Endothelial cell of umbilical vein (primary cell): ENCODE results near the gene KARS1. TPM values are rescaled to one million over a fixed set of nuclear protein-coding genes. Genes with fewer than 3 reads are reported as not detected.

Experiments used
- BruUV-seq: library from RNA; stranded (reverse); fragments of 400-500 nt; replicated peaks from 2 replicates; lab custom pipeline; 2021; lab: Mats Ljungman, UMichigan
- CTCF ChIA-PET: fragments of 300-600, 350-600 bp; sonication (Branson Sonifier 250); formaldehyde crosslinking; loops from one replicate; lab custom pipeline; 2021; ENCODE audit warnings: antibody characterized with exemption, inconsistent platforms; lab: Charles Lee
- POLR2A ChIA-PET: fragments of 300-600, 350-600 bp; sonication (Branson Sonifier 250); formaldehyde crosslinking; loops from one replicate; lab custom pipeline; 2021; ENCODE audit warnings: antibody characterized with exemption, inconsistent platforms; lab: Charles Lee
- DNase-seq: peaks from one replicate; pipeline ENCODE4 v3.0.0-alpha.2; 2011; ENCODE audit warnings: low read depth, low spot score
- FAIRE-seq: peaks from 2 replicates; lab custom pipeline; 2011; peaks lifted over from hg19 to GRCh38; lab: Jason Lieb, UNC
- H2AFZ ChIP-seq: 2 replicates; pipeline ENCODE4 v1.6.0; 2012; ENCODE audit warnings: low read depth, low read length, control low read depth, inconsistent platforms
- H3K27ac ChIP-seq: 2 replicates; pipeline ENCODE4 v1.5.1; 2011; ENCODE audit warnings: low read depth, mild to moderate bottlenecking, control low read depth, low read length, moderate library complexity; ENCODE audit not compliant: insufficient read depth
- H3K27me3 ChIP-seq, 2 experiments: 2 replicates each; pipeline versions ENCODE4 v1.6.0 to v1.6.1; 2011; ENCODE audit warnings: low read length in 2 of 2, mixed read lengths in 1 of 2; ENCODE audit not compliant: control insufficient read depth in 2 of 2, insufficient read depth in 2 of 2
- H3K36me3 ChIP-seq, 2 experiments: 2 replicates in 1 of 2; 3 replicates in 1 of 2; pipeline ENCODE4 v1.5.1; 2011; ENCODE audit warnings: low read length in 2 of 2, mild to moderate bottlenecking in 1 of 2, moderate library complexity in 1 of 2; ENCODE audit not compliant: control insufficient read depth in 2 of 2, insufficient read depth in 2 of 2; ENCODE audit errors: extremely low read depth in 1 of 2
- H3K4me1 ChIP-seq: 3 replicates; pipeline ENCODE4 v1.5.1; 2011; ENCODE audit warnings: mild to moderate bottlenecking, low read length; ENCODE audit not compliant: control insufficient read depth, insufficient read depth; ENCODE audit errors: extremely low read depth
- H3K4me2 ChIP-seq: 2 replicates; pipeline ENCODE4 v1.6.1; 2011; ENCODE audit warnings: low read length, control low read depth, mixed read lengths; ENCODE audit not compliant: insufficient read depth
- H3K4me3 ChIP-seq, 3 experiments: fragments of 200-600 bp in 1 of 3; sonication (generic), shearing (Covaris generic) in 1 of 3; replicated peaks in 1 of 3; 2 replicates each; pipeline ENCODE4 v1.5.1; 2011 to 2016; ENCODE audit warnings: control low read depth in 3 of 3, low read length in 3 of 3, mild to moderate bottlenecking in 2 of 3, inconsistent platforms in 1 of 3, low read depth in 1 of 3, moderate library complexity in 1 of 3; ENCODE audit not compliant: insufficient read depth in 1 of 3
- H3K79me2 ChIP-seq: 2 replicates; pipeline ENCODE4 v1.6.0; 2012; ENCODE audit warnings: low read length, inconsistent platforms; ENCODE audit not compliant: control insufficient read depth, insufficient read depth
- H3K9ac ChIP-seq: replicated peaks from 2 replicates; pipeline ENCODE3; 2011; ENCODE audit warnings: low read length, control low read depth; ENCODE audit not compliant: insufficient read depth; ENCODE audit errors: extremely low read depth
- H3K9me1 ChIP-seq: replicated peaks from 3 replicates; pipeline ENCODE4 v1.6.0; 2011; ENCODE audit warnings: mild to moderate bottlenecking, low read length; ENCODE audit not compliant: control insufficient read depth, insufficient read depth; ENCODE audit errors: extremely low read depth
- H3K9me3 ChIP-seq: replicated peaks from 2 replicates; pipeline ENCODE4 v1.5.1; 2012; ENCODE audit warnings: low read length, inconsistent platforms; ENCODE audit not compliant: control insufficient read depth, insufficient read depth
- H4K20me1 ChIP-seq: replicated peaks from 2 replicates; pipeline ENCODE3; 2011; ENCODE audit warnings: mild to moderate bottlenecking, low read length; ENCODE audit not compliant: control insufficient read depth, insufficient read depth; ENCODE audit errors: extremely low read depth
- CTCF ChIP-seq, 2 donors: IDR thresholded peaks; 1 replicate in 1 of 2; 2 replicates in 1 of 2; pipeline ENCODE4 v1.5.1; 2011; ENCODE audit warnings: low read length in 2 of 2, mild to moderate bottlenecking in 2 of 2, moderate library complexity in 2 of 2, control low read depth in 1 of 2, inconsistent platforms in 1 of 2, low read depth in 1 of 2; ENCODE audit not compliant: insufficient read depth in 1 of 2; ENCODE audit errors: extremely low read depth in 1 of 2
- EZH2 ChIP-seq: IDR thresholded peaks from 2 replicates; pipeline ENCODE4 v1.6.1; 2012; ENCODE audit warnings: borderline replicate concordance, low read depth, mild to moderate bottlenecking, moderate library complexity, low read length, inconsistent platforms; ENCODE audit not compliant: severe bottlenecking
- FOS ChIP-seq: IDR thresholded peaks from 2 replicates; pipeline ENCODE4 v1.6.1; 2011; ENCODE audit warnings: mild to moderate bottlenecking, low read length, moderate library complexity, borderline replicate concordance; ENCODE audit not compliant: insufficient read depth
- GATA2 ChIP-seq: IDR thresholded peaks from 2 replicates; pipeline ENCODE4 v1.7.0; 2011; ENCODE audit warnings: low read depth, mild to moderate bottlenecking, moderate library complexity, mixed read lengths, low read length; ENCODE audit not compliant: insufficient read length, insufficient read depth
- JUN ChIP-seq: IDR thresholded peaks from 2 replicates; pipeline ENCODE4 v1.6.1; 2011; ENCODE audit warnings: borderline replicate concordance, low read depth; ENCODE audit not compliant: insufficient read length, insufficient read depth
- MYC ChIP-seq: IDR thresholded peaks from one replicate; pipeline ENCODE4 v1.6.1; 2011; ENCODE audit warnings: mild to moderate bottlenecking, low read depth, low read length
- POLR2A ChIP-seq: IDR thresholded peaks from 2 replicates; pipeline ENCODE4 v1.6.1; 2012; ENCODE audit warnings: low read depth, mild to moderate bottlenecking, control low read depth, low read length
- POLR2AphosphoS5 ChIP-seq: IDR thresholded peaks from 2 replicates; pipeline ENCODE4 v1.6.1; 2012; ENCODE audit warnings: low read depth, mild to moderate bottlenecking, control low read depth, low read length, moderate library complexity; ENCODE audit not compliant: insufficient read depth
- dilution Hi-C: fragments of 300-500 bp; cut with MboI; formaldehyde crosslinking; loops from one replicate; pipeline ENCODE4 v1.15.0; 2019; ENCODE audit warnings: low sequenced_read_pairs; ENCODE audit not compliant: extremely low pct_ligation_motif_present
- intact Hi-C: fragments of 100-400 bp; cut with micrococcal nuclease; formaldehyde crosslinking; loops from one replicate; pipeline ENCODE4 v1.10.0; 2022
- polyA plus RNA-seq, 4 experiments: library from polyadenylated mRNA; depleted of rRNA in 3 of 4; stranded (reverse) in 3 of 4; unstranded in 1 of 4; fragments of >200 nt; gene quantifications; 2 replicates each; pipeline versions ENCODE4 v1.2.1 to v1.2.3, GENCODE V29; 2011 to 2012; ENCODE audit warnings: missing spikeins in 1 of 4
- total RNA-seq: library from RNA; stranded (reverse); gene quantifications from 2 replicates; pipeline ENCODE4 v1.2.3, GENCODE V29; 2021
- TF ChIP-seq, protein P1 (sequence below): IDR thresholded peaks from 2 replicates; pipeline ENCODE4 v1.6.1; 2011; ENCODE audit not compliant: insufficient read depth, insufficient read length

Gene KARS1
- total and polyA plus RNA-seq, 2 donors (not counting 3 experiments of a cell fraction or from before 2014, with no cell fraction given), result 83.3 to 146 TPM

DNA sequence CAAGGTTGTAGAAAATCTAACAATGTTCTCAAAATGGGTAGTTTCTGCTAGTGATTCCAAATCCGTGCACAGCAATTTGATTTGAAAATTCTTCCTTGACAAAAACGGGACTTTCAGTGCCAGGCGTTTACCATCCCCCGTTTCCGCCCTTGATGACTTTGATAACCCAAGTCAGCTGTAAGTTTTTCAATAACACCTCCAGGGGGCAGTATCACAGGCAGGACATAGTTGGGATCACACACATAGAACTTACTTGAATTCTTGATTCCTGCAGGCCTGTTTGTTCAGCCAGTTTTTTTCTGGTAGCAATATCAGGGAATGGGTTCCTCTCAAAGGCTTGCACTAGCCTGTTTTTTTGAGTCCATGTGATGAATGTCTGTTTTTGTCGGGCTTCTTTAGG lies 48.2 kb upstream of the KARS1 start:
- BruUV-seq, result no TSS peak
- H3K9me1 ChIP-seq, result no peaks in the 10 kb centered on the region
- H3K27me3 ChIP-seq, result no peaks in the 10 kb centered on the region
- TF ChIP-seq, protein P1, sequence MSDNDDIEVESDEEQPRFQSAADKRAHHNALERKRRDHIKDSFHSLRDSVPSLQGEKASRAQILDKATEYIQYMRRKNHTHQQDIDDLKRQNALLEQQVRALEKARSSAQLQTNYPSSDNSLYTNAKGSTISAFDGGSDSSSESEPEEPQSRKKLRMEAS, result no peak
- TF ChIP-seq MYC (no peak), GATA2 (peak; percentile 18), JUN (no peak)
- H3K9me3 ChIP-seq, result no peaks in the 10 kb centered on the region
- H3K4me1 ChIP-seq, result no peaks in the 10 kb centered on the region
- ChIA-PET CTCF (no interaction called here), POLR2A (no interaction called here)
- H3K79me2 ChIP-seq, result no peaks in the 10 kb centered on the region
- H3K27ac ChIP-seq, result no peak overlapping the region
- no peak overlapping the region for H2AFZ ChIP-seq
- H4K20me1 ChIP-seq, result no peaks in the 10 kb centered on the region
- H3K4me3 ChIP-seq, result no peak overlapping the region
- H3K4me2 ChIP-seq, result no peak overlapping the region
- dilution Hi-C loops, result no loop called here
- FAIRE-seq, result no peak
- H3K36me3 ChIP-seq, result no peaks in the 10 kb centered on the region
- DNase-seq, result no peak
- H3K9ac ChIP-seq, result no peak overlapping the region
- intact Hi-C loops, result no loop called here

DNA sequence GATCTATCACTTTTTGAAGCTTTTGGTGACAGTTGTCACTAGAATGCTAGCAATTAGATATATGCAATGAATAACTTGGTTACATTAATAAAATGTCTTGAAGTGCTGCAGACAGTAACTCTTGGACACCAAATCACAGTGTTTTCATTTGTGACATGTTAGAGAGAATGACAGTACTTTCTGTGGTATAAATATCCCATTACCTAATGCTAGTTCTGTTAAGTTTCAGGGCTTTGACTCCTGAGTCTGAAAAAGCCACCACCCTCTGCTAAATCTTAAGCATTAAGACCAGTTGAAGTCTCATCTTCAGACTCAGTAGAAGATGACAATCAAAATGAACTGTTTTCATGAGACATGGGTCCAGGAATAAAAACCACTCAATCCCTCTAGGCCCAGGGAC lies 39.9 kb upstream of the KARS1 start:
- FAIRE-seq (no peak), DNase-seq (no peak)
- Histone ChIP-seq H2AFZ (no peak overlapping the region), H3K9me3 (no peaks in the 10 kb centered on the region), H3K27me3 (peaks cover 0 to 1% of the 10 kb centered on the region in 2 experiments), H3K4me3 (no peak overlapping the region), H3K27ac (no peak overlapping the region), H3K36me3 (no peaks in the 10 kb centered on the region), H3K9me1 (no peaks in the 10 kb centered on the region), H4K20me1 (no peaks in the 10 kb centered on the region), H3K9ac (no peak overlapping the region), H3K4me1 (no peaks in the 10 kb centered on the region), H3K79me2 (no peaks in the 10 kb centered on the region), H3K4me2 (no peak overlapping the region)
- no TSS peak for BruUV-seq
- ChIA-PET CTCF (no interaction called here), POLR2A (no interaction called here)
- TF ChIP-seq, protein P1, result no peak
- TF ChIP-seq CTCF (IDR thresholded peaks at IDR 0.05; ENCODE audit: extremely low read depth in 1 of 2, insufficient read depth in 1 of 2, low read depth in 1 of 2, low read length in 2 of 2), result no peak
- TF ChIP-seq FOS, result no peak
- TF ChIP-seq POLR2A, result no peak
- no peak for TF ChIP-seq POLR2AphosphoS5
- no peak for TF ChIP-seq EZH2
- TF ChIP-seq MYC, result no peak
- no peak for TF ChIP-seq JUN
- no peak for TF ChIP-seq GATA2
- intact Hi-C loops (no loop called here), dilution Hi-C loops (no loop called here)
